IMR-90 (cell line): ENCODE results near the gene CD36. TPM values are rescaled to one million over a fixed set of nuclear protein-coding genes. Genes with fewer than 3 reads are reported as not detected.
A peak's percentile ranks its signal among the peaks of the same experiment; 100 is the strongest.

Source experiments
- ATAC-seq: fragments of 200-7000 bp; cut with Tn5 transposase; 2 replicates; pipeline ENCODE4 v1.9.1; 2020; ENCODE audit warnings: low read depth, mild to moderate bottlenecking, moderate library complexity
- BruUV-seq: library from RNA; stranded (reverse); fragments of 400-500 nt; replicated peaks from 2 replicates; lab custom pipeline; 2021; lab: Mats Ljungman, UMichigan
- CTCF ChIA-PET: fragments of 300-600 bp; formaldehyde crosslinking; extraction: SDS; loops from one replicate; lab custom pipeline; 2021; ENCODE audit warnings: antibody characterized with exemption; lab: Yijun Ruan, JAX
- POLR2A ChIA-PET: fragments of 300-600 bp; sonication (Branson Sonifier 250); formaldehyde crosslinking; loops from one replicate; lab custom pipeline; 2022; ENCODE audit warnings: antibody characterized with exemption; ENCODE audit not compliant: unreplicated experiment; lab: Charles Lee
- DNase-seq: peaks from one replicate; pipeline ENCODE4 v3.0.0; 2013
- H2AFZ ChIP-seq: replicated peaks from 2 replicates; pipeline ENCODE3; 2013; ENCODE audit warnings: low read length, mild to moderate bottlenecking; ENCODE audit not compliant: poor library complexity
- H2AK5ac ChIP-seq: 2 replicates; pipeline ENCODE4 v1.6.1; 2013; ENCODE audit warnings: low read depth, low read length, inconsistent platforms
- H2AK9ac ChIP-seq: replicated peaks from 2 replicates; pipeline ENCODE3; 2013; ENCODE audit warnings: mild to moderate bottlenecking, low read depth, low read length, moderate library complexity; ENCODE audit not compliant: poor library complexity
- H2BK120ac ChIP-seq: 2 replicates; pipeline ENCODE4 v1.6.1; 2013; ENCODE audit warnings: low read depth, low read length, inconsistent platforms
- H2BK15ac ChIP-seq: 3 replicates; pipeline ENCODE4 v1.6.1; 2013; ENCODE audit warnings: low read depth, low read length, inconsistent platforms
- H2BK20ac ChIP-seq: 2 replicates; pipeline ENCODE4 v1.6.1; 2013; ENCODE audit warnings: low read depth, mild to moderate bottlenecking, inconsistent platforms, low read length, moderate library complexity
- H2BK5ac ChIP-seq: 2 replicates; pipeline ENCODE4 v1.6.1; 2013; ENCODE audit warnings: mild to moderate bottlenecking, low read depth, low read length, inconsistent platforms; ENCODE audit not compliant: poor library complexity, severe bottlenecking
- H3K14ac ChIP-seq: replicated peaks from 2 replicates; pipeline ENCODE4 v1.6.1; 2013; ENCODE audit warnings: low read depth, low read length, inconsistent platforms
- H3K18ac ChIP-seq: 2 replicates; pipeline ENCODE4 v1.6.1; 2013; ENCODE audit warnings: low read depth, low read length, control low read depth
- H3K23ac ChIP-seq: 2 replicates; pipeline ENCODE4 v1.6.1; 2013; ENCODE audit warnings: low read depth, low read length, inconsistent platforms
- H3K27ac ChIP-seq: 2 replicates; pipeline ENCODE4 v1.5.1; 2013; ENCODE audit warnings: mild to moderate bottlenecking, control low read depth, low read length; ENCODE audit not compliant: insufficient read depth
- H3K27me3 ChIP-seq: 2 replicates; pipeline ENCODE4 v1.6.1; 2013; ENCODE audit warnings: low read length; ENCODE audit not compliant: control insufficient read depth, insufficient read depth
- H3K36me3 ChIP-seq: 2 replicates; pipeline ENCODE4 v1.6.1; 2013; ENCODE audit warnings: low read length, mixed read lengths; ENCODE audit not compliant: control insufficient read depth, insufficient read depth
- H3K4ac ChIP-seq: 2 replicates; pipeline ENCODE4 v1.6.1; 2013; ENCODE audit warnings: low read depth, low read length, inconsistent platforms
- H3K4me1 ChIP-seq: 2 replicates; pipeline ENCODE4 v1.6.1; 2013; ENCODE audit warnings: low read length, mixed read lengths; ENCODE audit not compliant: control insufficient read depth, insufficient read depth
- H3K4me2 ChIP-seq: 2 replicates; pipeline ENCODE4 v1.6.1; 2013; ENCODE audit warnings: low read depth, mild to moderate bottlenecking, control low read depth, low read length, moderate library complexity
- H3K4me3 ChIP-seq: 2 replicates; pipeline ENCODE4 v1.5.1; 2013; ENCODE audit warnings: low read depth, mild to moderate bottlenecking, control low read depth, low read length, moderate library complexity; ENCODE audit not compliant: insufficient read depth
- H3K56ac ChIP-seq: 2 replicates; pipeline ENCODE4 v1.6.1; 2013; ENCODE audit warnings: low read length, inconsistent platforms; ENCODE audit not compliant: insufficient read depth; ENCODE audit errors: extremely low read depth
- H3K79me1 ChIP-seq, 2 experiments: 2 replicates each; pipeline ENCODE4 v1.6.1; 2013; ENCODE audit warnings: low read length in 2 of 2, inconsistent platforms in 1 of 2, low read depth in 1 of 2
- H3K9ac ChIP-seq: 2 replicates; pipeline ENCODE4 v1.6.1; 2013; ENCODE audit warnings: low read depth, low read length, control low read depth
- H3K9me1 ChIP-seq: 2 replicates; pipeline ENCODE4 v1.6.1; 2013; ENCODE audit warnings: low read length, inconsistent platforms; ENCODE audit not compliant: insufficient read depth
- H3K9me3 ChIP-seq: 2 replicates; pipeline ENCODE4 v1.6.1; 2013; ENCODE audit warnings: low read length; ENCODE audit not compliant: control insufficient read depth, insufficient read depth
- H4K20me1 ChIP-seq: 2 replicates; pipeline ENCODE4 v1.6.1; 2013; ENCODE audit warnings: low read length, inconsistent platforms; ENCODE audit not compliant: insufficient read depth
- H4K5ac ChIP-seq: 2 replicates; pipeline ENCODE4 v1.6.1; 2013; ENCODE audit warnings: mild to moderate bottlenecking, low read depth, low read length, control low read depth
- H4K8ac ChIP-seq, 2 experiments: 2 replicates each; pipeline ENCODE4 v1.6.1; 2013; ENCODE audit warnings: low read depth in 2 of 2, low read length in 2 of 2, control low read depth in 1 of 2, inconsistent platforms in 1 of 2
- H4K91ac ChIP-seq: 2 replicates; pipeline ENCODE4 v1.6.1; 2013; ENCODE audit warnings: low read depth, low read length, inconsistent platforms; ENCODE audit not compliant: insufficient read depth
- BHLHE40 ChIP-seq: fragments of 150-350 bp; IDR thresholded peaks from 2 replicates; pipeline ENCODE4 v1.6.1; 2016; ENCODE audit warnings: mild to moderate bottlenecking, low read depth, low read length
- FOS ChIP-seq: fragments of 150-350 bp; IDR thresholded peaks from 2 replicates; pipeline ENCODE4 v1.6.1; 2016; ENCODE audit warnings: low read depth, low read length
- MAFK ChIP-seq: IDR thresholded peaks from 2 replicates; pipeline ENCODE4 v1.6.1; 2012; ENCODE audit warnings: low read depth, low read length, improper control_type of control experiment
- MAZ ChIP-seq: IDR thresholded peaks from 2 replicates; pipeline ENCODE4 v1.6.1; 2012; ENCODE audit warnings: low read depth, mild to moderate bottlenecking, low read length, improper control_type of control experiment, moderate library complexity, borderline replicate concordance
- RCOR1 ChIP-seq: IDR thresholded peaks from 2 replicates; pipeline ENCODE4 v1.6.1; 2012; ENCODE audit warnings: mild to moderate bottlenecking, low read length, improper control_type of control experiment; ENCODE audit not compliant: insufficient replicate concordance
- RFX5 ChIP-seq: IDR thresholded peaks from 2 replicates; pipeline ENCODE4 v1.8.0; 2012; ENCODE audit warnings: low read depth, mild to moderate bottlenecking, low read length, moderate library complexity
- WGBS, 2 experiments: methylation state at CpG; one replicate each; pipeline versions ENCODE4 v1.1.5 to v1.1.7; 2013; ENCODE audit warnings: missing lambda C conversion rate in 2 of 2; ENCODE audit not compliant: insufficient read length in 1 of 2; ENCODE audit errors: extremely low coverage in 2 of 2; 5-methylcytosine and 5-hydroxymethylcytosine counted together
- dilution Hi-C: fragments of 300-500 bp; cut with HindIII; formaldehyde crosslinking; loops from one replicate; pipeline ENCODE4 v1.14.3; 2018; ENCODE audit warnings: low sequenced_read_pairs; ENCODE audit not compliant: unreplicated experiment
- in situ Hi-C: fragments of 300-500 bp; cut with MboI; formaldehyde crosslinking; loops from 3 replicates; pipeline ENCODE4 v1.14.3; 2019; ENCODE audit warnings: low sequenced_read_pairs, inconsistent platforms, mixed read lengths
- intact Hi-C: fragments of 100-400 bp; cut with micrococcal nuclease; formaldehyde crosslinking; loops from 2 replicates; pipeline ENCODE4 v1.10.0; 2022
- polyA plus RNA-seq, 3 experiments: library from polyadenylated mRNA; depleted of rRNA; stranded (reverse); fragments of >200 nt; gene quantifications; 2 replicates each; pipeline ENCODE4 v1.2.3, GENCODE V29; 2012; ENCODE audit warnings: low replicate concordance in 1 of 3
- total RNA-seq: library from RNA; depleted of rRNA; stranded (reverse); fragments of >200 nt; gene quantifications from 2 replicates; pipeline ENCODE4 v1.2.3, GENCODE V29; 2012

CD36 gene
- total and polyA plus RNA-seq, 2 of the 4 experiments (the other 2 are of a cell fraction): 0.19 to 0.54 TPM

DNA sequence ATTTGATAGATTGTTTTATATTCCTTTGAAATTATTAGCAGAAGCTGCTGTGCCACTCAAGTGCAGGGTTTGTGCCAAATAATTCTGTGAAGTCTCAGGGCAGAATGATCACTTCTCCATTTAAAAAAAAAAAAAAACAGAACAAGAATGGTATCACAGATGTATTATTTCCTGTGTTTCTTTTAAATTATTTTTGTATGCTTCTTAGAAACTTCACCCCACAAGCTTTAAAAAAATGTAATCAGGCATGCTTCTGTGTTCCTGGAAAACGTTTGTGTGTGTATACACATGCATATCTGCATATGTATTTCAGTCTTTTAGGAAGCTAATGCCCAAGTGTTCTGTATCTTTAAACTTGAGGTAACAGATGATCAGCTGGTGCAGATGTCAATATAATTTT lies 6.3 kb upstream of the CD36 start:
- 0 out of 4 replicates have a peak overlapping the region, but pooled peaks of 1 of the 2 experiments have one; percentile 1 for H4K8ac ChIP-seq
- H3K27ac ChIP-seq: no peak overlapping the region
- no peak overlapping the region for H3K9ac ChIP-seq
- in situ Hi-C loops: no loop called here
- no peak overlapping the region for H3K56ac ChIP-seq
- intact Hi-C loops: no loop called here
- peaks cover 17% of the 10 kb centered on the region for H3K4me1 ChIP-seq
- no peaks in the 10 kb centered on the region for H3K79me1 ChIP-seq
- H4K91ac ChIP-seq: no peak overlapping the region
- no peak overlapping the region; the same call in 1 of the 2 replicates for H4K5ac ChIP-seq
- H3K14ac ChIP-seq: no peak overlapping the region
- H2AK5ac ChIP-seq: no peak overlapping the region
- H3K27me3 ChIP-seq: no peaks in the 10 kb centered on the region
- ChIA-PET CTCF (interaction anchor here (0.7 kb wide), 1 partner anchor 20 kb away, joined by 3 read pairs; no protein-coding TSS in a partner anchor), POLR2A (no interaction called here)
- H3K23ac ChIP-seq: no peak overlapping the region
- ATAC-seq (0 out of 2 replicates have a peak, but pooled peaks have one; percentile 16), DNase-seq (peak; percentile 18)
- H2BK5ac ChIP-seq: peak overlapping the region; percentile 54
- H3K4ac ChIP-seq: no peak overlapping the region; the same call in 1 of the 2 replicates
- H3K36me3 ChIP-seq: no peaks in the 10 kb centered on the region
- H2BK120ac ChIP-seq: peak overlapping the region; percentile 42; the same call in 1 of the 2 replicates
- TF ChIP-seq RCOR1 (no peak), MAZ (no peak), BHLHE40 (no peak), MAFK (no peak), FOS (no peak), RFX5 (no peak)
- dilution Hi-C loops: no loop called here
- H3K18ac ChIP-seq: peak overlapping the region; percentile 56; the same call in 1 of the 2 replicates
- no peak overlapping the region for H3K4me2 ChIP-seq
- H4K20me1 ChIP-seq: no peaks in the 10 kb centered on the region
- BruUV-seq: no TSS peak
- no peak overlapping the region for H2AFZ ChIP-seq
- H3K4me3 ChIP-seq: no peak overlapping the region
- no peaks in the 10 kb centered on the region for H3K9me3 ChIP-seq
- no CpG with 5 or more reads among the region's 1 CpG for WGBS, 2 experiments
- peak overlapping the region; percentile 51; the same call in 1 of the 2 replicates for H2BK20ac ChIP-seq
- no peak overlapping the region for H2AK9ac ChIP-seq
- no peak overlapping the region; the same call in 2 of the 3 replicates for H2BK15ac ChIP-seq
- peaks cover 6% of the 10 kb centered on the region for H3K9me1 ChIP-seq
